CD4-positive, alpha-beta memory T cell (primary cell): ENCODE results near the gene MIEF1. TPM values are rescaled to one million over a fixed set of nuclear protein-coding genes. Genes with fewer than 3 reads are reported as not detected.

Experiments used
- CTCF ChIA-PET: fragments of 350-600 bp; sonication (Branson Sonifier 250); formaldehyde crosslinking; loops from one replicate; lab custom pipeline; 2021; ENCODE audit warnings: inconsistent platforms; ENCODE audit not compliant: partially characterized antibody; lab: Charles Lee
- POLR2A ChIA-PET: fragments of 350-600 bp; sonication (Branson Sonifier 250); formaldehyde crosslinking; loops from one replicate; lab custom pipeline; 2021; ENCODE audit not compliant: partially characterized antibody; lab: Charles Lee
- DNase-seq, 5 donors: peaks; one replicate each; pipeline versions ENCODE4 v3.0.0 to v3.0.0-alpha.2; 2020 to 2022; ENCODE audit warnings: mixed read lengths in 1 of 5
- H3K27ac ChIP-seq: one replicate; pipeline ENCODE4 v1.7.0; 2013; ENCODE audit warnings: low read depth, low read length
- H3K27me3 ChIP-seq: 2 replicates; pipeline ENCODE4 v1.7.0; 2013; ENCODE audit warnings: mild to moderate bottlenecking, low read length, moderate library complexity; ENCODE audit not compliant: insufficient read depth
- H3K36me3 ChIP-seq: 2 replicates; pipeline ENCODE4 v1.7.0; 2013; ENCODE audit warnings: mild to moderate bottlenecking, low read length, moderate library complexity; ENCODE audit not compliant: insufficient read depth
- H3K4me1 ChIP-seq: 2 replicates; pipeline ENCODE4 v1.7.0; 2013; ENCODE audit warnings: mild to moderate bottlenecking, low read length, moderate library complexity; ENCODE audit not compliant: insufficient read depth
- H3K4me3 ChIP-seq, 2 donors: one replicate each; pipeline ENCODE4 v1.7.0; 2013; ENCODE audit warnings: low read length in 2 of 2, mild to moderate bottlenecking in 1 of 2
- H3K9me3 ChIP-seq, 2 donors: one replicate each; pipeline ENCODE4 v1.7.0; 2013; ENCODE audit warnings: low read length in 2 of 2, control low read depth in 1 of 2; ENCODE audit not compliant: control insufficient read depth in 1 of 2
- H3K27ac Mint-ChIP-seq, 7 donors: one replicate each; pipeline ENCODE4 v1.8.0; 2020 to 2021; ENCODE audit warnings: mixed read lengths in 7 of 7, mild to moderate bottlenecking in 6 of 7, inconsistent platforms in 3 of 7, moderate library complexity in 3 of 7
- H3K27me3 Mint-ChIP-seq, 2 donors: one replicate each; pipeline ENCODE4 v1.8.0; 2020 to 2021; ENCODE audit warnings: mixed read lengths in 2 of 2
- H3K36me3 Mint-ChIP-seq, 2 donors: one replicate each; pipeline ENCODE4 v1.8.0; 2020 to 2021; ENCODE audit warnings: mixed read lengths in 2 of 2, inconsistent platforms in 1 of 2, mild to moderate bottlenecking in 1 of 2
- H3K4me1 Mint-ChIP-seq, 4 donors: one replicate each; pipeline ENCODE4 v1.8.0; 2020 to 2021; ENCODE audit warnings: mixed read lengths in 4 of 4, mild to moderate bottlenecking in 1 of 4
- H3K4me3 Mint-ChIP-seq, 8 donors: one replicate each; pipeline ENCODE4 v1.8.0; 2020 to 2021; ENCODE audit warnings: mixed read lengths in 8 of 8, mild to moderate bottlenecking in 7 of 8, moderate library complexity in 6 of 8, inconsistent platforms in 3 of 8
- H3K9me3 Mint-ChIP-seq, 8 donors: one replicate each; pipeline ENCODE4 v1.8.0; 2020 to 2021; ENCODE audit warnings: mixed read lengths in 8 of 8, mild to moderate bottlenecking in 5 of 8, inconsistent platforms in 3 of 8, moderate library complexity in 1 of 8
- intact Hi-C: fragments of 100-400 bp; cut with micrococcal nuclease; formaldehyde crosslinking; loops from one replicate; pipeline ENCODE4 v1.15.1; 2023
- polyA plus RNA-seq, 2 donors: library from polyadenylated mRNA; unstranded; fragments of 300-500 nt; fragmentation: Illumina TruSeq; gene quantifications; one replicate each; pipeline ENCODE4 v1.2.3, GENCODE V29; 2021
- total RNA-seq, 2 experiments: library from RNA; stranded (reverse); gene quantifications; one replicate each; pipeline ENCODE4 v1.2.3, GENCODE V29; 2021

The MIEF1 gene
- total and polyA plus RNA-seq, 4 experiments from 2014 or later: 15.4 to 44.3 (median 34.0) TPM

DNA sequence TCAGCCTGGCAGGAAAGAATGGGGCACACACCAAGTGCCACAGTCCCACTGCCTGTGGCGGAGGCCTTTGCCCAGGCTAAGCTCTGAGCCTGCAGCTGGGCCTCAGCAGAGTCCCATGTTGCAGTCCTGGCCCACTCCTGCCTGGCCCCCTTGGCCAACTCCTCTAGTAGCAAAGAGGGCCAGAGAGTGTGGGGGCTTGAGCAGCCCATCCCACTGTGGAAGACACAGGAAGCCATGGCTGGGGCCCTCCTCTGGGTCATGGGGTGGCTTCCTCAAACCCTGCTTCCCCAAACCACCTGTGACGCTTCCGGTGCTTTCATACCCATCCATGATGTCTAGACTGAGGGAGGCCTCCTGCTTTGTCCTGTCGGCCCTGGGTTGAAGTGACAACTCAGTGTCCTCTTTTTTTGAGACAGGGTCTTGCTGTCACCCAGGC is 24.7 kb downstream of the MIEF1 start:
- Histone ChIP-seq H3K36me3 (peaks cover 43% of the 10 kb centered on the region), H3K27ac (peak overlapping the region; percentile 25), H3K4me1 (peaks cover 93% of the 10 kb centered on the region), H3K4me3 (no peak overlapping the region), H3K9me3 (no peaks in the 10 kb centered on the region), H3K27me3 (no peaks in the 10 kb centered on the region)
- Mint-ChIP-seq H3K4me1 (peaks cover 53 to 96% (median 81%) of the 10 kb centered on the region in 4 donors), H3K36me3 (peaks cover 24 to 71% of the 10 kb centered on the region in 2 donors), H3K27ac (peak overlapping the region; percentile 43 to 100 (median 92)), H3K4me3 (peak overlapping the region in 6 of 8 donors; percentile 8 to 80 (median 48)), H3K27me3 (no peaks in the 10 kb centered on the region), H3K9me3 (no peaks in the 10 kb centered on the region)
- peak in 3 of 5 donors; percentile 30 to 68 (median 35) for DNase-seq
- CTCF ChIA-PET: interaction anchor here (1.0 to 12.4 kb wide), 4 partner anchors 9 to 356 kb away, joined by 3 to 345 read pairs (median 52); no protein-coding TSS in a partner anchor
- POLR2A ChIA-PET: interaction anchor here (0.6 to 14.5 kb wide), 6 partner anchors 24 to 689 kb away, joined by 3 to 165 read pairs (median 22); partner anchors contain the start of genes MIEF1, RPL3 and TAB1
- intact Hi-C loops: loop anchor here (10.0 kb wide), 1 partner anchor 282 kb away; the partner anchor contains the start of gene PDGFB

DNA sequence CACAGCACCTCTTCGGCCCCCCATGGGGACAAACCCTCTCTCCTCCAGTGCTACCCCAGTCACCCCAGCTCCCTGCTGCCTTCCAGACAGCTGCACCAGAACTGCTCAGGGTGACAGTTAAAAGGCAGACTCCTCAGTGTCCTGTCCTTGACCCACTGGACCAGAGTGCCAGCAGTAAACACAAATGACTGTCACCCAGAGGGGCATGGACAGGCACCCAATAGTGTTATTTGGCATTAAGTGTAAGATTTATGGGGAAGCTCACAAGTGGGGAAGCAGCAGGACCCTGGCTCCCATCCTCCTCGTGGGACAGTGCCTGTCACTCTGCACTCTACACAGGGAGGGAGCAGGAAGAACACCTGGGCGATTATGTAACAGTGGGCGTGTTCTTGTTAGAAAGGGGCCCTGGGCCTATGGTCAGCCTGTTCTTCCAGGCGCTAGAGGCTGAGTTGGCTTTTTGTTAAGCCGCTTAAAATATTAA is 25.4 kb downstream of the MIEF1 start:
- intact Hi-C loops: loop anchor here (10.0 kb wide), 1 partner anchor 283 kb away; the partner anchor contains the start of gene PDGFB
- Mint-ChIP-seq H3K4me1 (peaks cover 49 to 94% (median 79%) of the 10 kb centered on the region in 4 donors), H3K36me3 (peaks cover 19 to 68% of the 10 kb centered on the region in 2 donors), H3K4me3 (peak overlapping the region in 6 of 8 donors; percentile 18 to 80 (median 36)), H3K27me3 (no peaks in the 10 kb centered on the region), H3K9me3 (peaks cover 0 to 2% (median 0%) of the 10 kb centered on the region in 8 donors), H3K27ac (peak overlapping the region; percentile 80 to 100 (median 90))
- CTCF ChIA-PET: interaction anchor here (1.3 to 12.4 kb wide), 7 partner anchors 12 to 356 kb away, joined by 3 to 345 read pairs (median 14); no protein-coding TSS in a partner anchor
- POLR2A ChIA-PET: interaction anchor here (1.0 to 14.5 kb wide), 6 partner anchors 5 to 516 kb away, joined by 3 to 165 read pairs (median 36); partner anchors contain the start of genes ATF4 and RPL3
- no peak for DNase-seq
- Histone ChIP-seq H3K36me3 (peaks cover 35% of the 10 kb centered on the region), H3K4me1 (peaks cover 89% of the 10 kb centered on the region), H3K9me3 (no peaks in the 10 kb centered on the region), H3K27ac (peak overlapping the region; percentile 25), H3K27me3 (no peaks in the 10 kb centered on the region), H3K4me3 (no peak overlapping the region)

DNA sequence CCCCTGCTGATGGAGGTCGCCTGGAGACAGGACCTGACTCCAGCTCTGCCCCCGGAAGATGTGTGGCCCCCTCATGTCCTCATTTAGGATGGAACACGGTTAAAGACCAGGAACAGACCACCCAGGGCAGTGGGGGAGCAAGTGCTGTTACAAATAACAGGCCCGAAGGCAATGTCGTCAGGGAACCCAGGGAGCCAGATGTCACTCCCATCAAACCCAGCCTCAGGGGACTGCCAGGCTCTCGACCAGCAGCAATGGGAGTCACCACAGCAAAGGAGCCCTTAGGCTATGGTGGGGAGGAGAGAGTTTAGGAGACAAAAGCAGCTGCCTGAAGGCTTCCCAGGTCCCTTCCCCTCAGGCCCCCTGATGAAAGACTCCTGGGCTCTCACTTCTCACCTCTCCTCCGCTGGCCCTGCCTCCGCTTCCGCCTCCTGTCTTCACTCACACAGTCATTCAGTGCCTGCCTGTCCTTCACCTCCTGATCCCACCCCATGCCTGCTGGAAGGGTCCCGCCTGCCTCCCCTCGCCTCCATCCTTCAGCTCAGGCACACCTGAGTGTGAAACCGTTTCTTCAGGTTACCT is 26.1 kb downstream of the MIEF1 start:
- Mint-ChIP-seq H3K4me1 (peaks cover 48 to 93% (median 73%) of the 10 kb centered on the region in 4 donors), H3K27ac (peak overlapping the region in 6 of 7 donors; percentile 82 to 100 (median 90)), H3K4me3 (peak overlapping the region in 7 of 8 donors; percentile 2 to 81 (median 62)), H3K27me3 (no peaks in the 10 kb centered on the region), H3K36me3 (peaks cover 15 to 66% of the 10 kb centered on the region in 2 donors), H3K9me3 (peaks cover 0 to 2% (median 0%) of the 10 kb centered on the region in 8 donors)
- Histone ChIP-seq H3K27ac (peak overlapping the region; percentile 25), H3K9me3 (no peaks in the 10 kb centered on the region), H3K36me3 (peaks cover 29% of the 10 kb centered on the region), H3K4me1 (peaks cover 83% of the 10 kb centered on the region), H3K4me3 (no peak overlapping the region), H3K27me3 (no peaks in the 10 kb centered on the region)
- intact Hi-C loops: loop anchor here (2.0 to 10.0 kb wide), 2 partner anchors 283 to 357 kb away; partner anchors contain the start of gene PDGFB
- ChIA-PET POLR2A (interaction anchor here (0.9 to 14.5 kb wide), 17 partner anchors 6 to 819 kb away, joined by 3 to 165 read pairs (median 7); partner anchors contain the start of genes ATF4, MIEF1, RPL3 and TAB1), CTCF (interaction anchor here (0.7 to 12.4 kb wide), 20 partner anchors 8 to 516 kb away, joined by 3 to 345 read pairs (median 7); partner anchors contain the start of genes ATF4, MIEF1 and TAB1)
- DNase-seq: no peak

DNA sequence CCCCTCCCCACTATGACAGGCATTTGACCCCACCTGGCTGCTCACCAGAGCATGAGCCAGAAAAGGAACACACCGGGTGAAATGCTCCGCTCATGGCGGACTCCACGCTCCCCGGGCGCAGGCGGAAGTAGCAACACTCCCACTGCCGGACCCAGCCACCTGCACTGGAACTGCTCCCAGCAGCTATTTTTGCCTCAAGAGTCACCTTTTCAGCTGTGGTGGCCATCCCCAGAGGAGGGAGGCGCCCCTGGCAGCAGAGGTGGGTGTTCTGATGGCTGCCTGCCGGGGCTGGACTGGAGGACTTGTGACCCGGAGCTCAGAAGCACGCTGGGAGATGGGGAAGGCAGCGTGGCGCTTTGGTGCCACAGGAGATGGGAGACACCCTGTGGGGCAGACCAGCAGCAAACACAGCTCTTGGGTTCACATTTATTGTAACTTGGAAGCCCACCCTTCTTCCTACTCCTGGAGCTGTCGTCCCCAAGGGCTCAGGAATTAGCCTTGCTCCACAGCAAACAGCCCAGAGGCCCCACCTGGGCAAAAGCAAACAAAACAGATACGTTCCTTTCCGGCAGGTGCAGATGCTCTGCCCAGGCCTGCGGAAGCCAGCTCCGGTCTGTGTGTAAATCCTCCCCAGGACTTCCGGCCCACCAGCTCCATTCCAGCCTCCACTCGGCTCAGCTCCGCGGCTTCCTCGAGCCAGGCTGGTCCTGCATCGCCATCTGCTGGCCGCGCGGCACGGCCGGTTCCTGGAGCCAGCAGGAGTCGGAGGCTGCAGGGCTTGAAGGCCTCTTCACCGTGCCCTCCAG is 26.8 kb downstream of the MIEF1 start:
- H3K36me3 Mint-ChIP-seq: peaks cover 15 to 62% of the 10 kb centered on the region in 2 donors

DNA sequence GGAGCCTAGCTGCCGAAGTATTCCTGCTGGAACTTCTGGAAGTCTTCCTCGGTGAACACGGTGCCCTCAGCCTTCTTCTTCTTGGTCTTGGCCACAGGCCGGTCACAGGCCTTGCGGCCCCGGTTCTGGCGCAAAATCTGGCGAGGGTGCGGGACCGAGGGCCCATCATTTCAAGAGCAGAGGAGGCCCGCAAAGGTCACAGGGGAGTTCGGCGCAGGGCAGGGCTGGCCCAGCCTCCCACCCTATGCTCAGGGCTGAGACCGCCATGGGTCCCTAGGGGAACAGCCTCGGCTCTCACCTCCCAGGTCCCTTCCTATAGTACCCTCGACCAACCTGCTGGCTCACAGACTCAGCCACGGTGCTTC is 27.4 kb downstream of the MIEF1 start:
- no peaks in the 10 kb centered on the region for H3K27me3 ChIP-seq
- ChIA-PET CTCF (interaction anchor here (0.8 to 12.4 kb wide), 25 partner anchors 9 to 515 kb away, joined by 3 to 345 read pairs (median 7); partner anchors contain the start of genes ATF4, MIEF1, RPL3 and TAB1), POLR2A (interaction anchor here (0.7 to 14.5 kb wide), 22 partner anchors 7 to 514 kb away, joined by 3 to 165 read pairs (median 5); partner anchors contain the start of genes ATF4, MIEF1, RPL3 and TAB1)
- H3K27me3 Mint-ChIP-seq: no peaks in the 10 kb centered on the region
- peak overlapping the region; percentile 47 to 81 (median 67) for H3K4me3 Mint-ChIP-seq
- peaks cover 14 to 57% of the 10 kb centered on the region in 2 donors for H3K36me3 Mint-ChIP-seq
- no peaks in the 10 kb centered on the region for H3K9me3 ChIP-seq
- peaks cover 21% of the 10 kb centered on the region for H3K36me3 ChIP-seq
- H3K4me1 Mint-ChIP-seq: peaks cover 46 to 88% (median 72%) of the 10 kb centered on the region in 4 donors
- no peak overlapping the region for H3K4me3 ChIP-seq
- peak overlapping the region in 5 of 7 donors; percentile 90 to 100 (median 90) for H3K27ac Mint-ChIP-seq
- DNase-seq: no peak
- intact Hi-C loops: loop anchor here (1.0 to 10.0 kb wide), 5 partner anchors 34 to 359 kb away; partner anchors contain the start of genes PDGFB and TAB1
- H3K4me1 ChIP-seq: peaks cover 78% of the 10 kb centered on the region
- H3K27ac ChIP-seq: peak overlapping the region; percentile 29
- peaks cover 0 to 2% (median 0%) of the 10 kb centered on the region in 8 donors for H3K9me3 Mint-ChIP-seq

More for the DNA sequence above, 26.8 kb downstream of the MIEF1 start:
- Mint-ChIP-seq H3K4me1 (peaks cover 45 to 91% (median 71%) of the 10 kb centered on the region in 4 donors), H3K27ac (peak overlapping the region; percentile 80 to 100 (median 90)), H3K4me3 (peak overlapping the region; percentile 48 to 81 (median 66)), H3K27me3 (no peaks in the 10 kb centered on the region), H3K9me3 (peaks cover 0 to 2% (median 0%) of the 10 kb centered on the region in 8 donors)
- H3K9me3 ChIP-seq: no peaks in the 10 kb centered on the region
- peaks cover 82% of the 10 kb centered on the region for H3K4me1 ChIP-seq
- no peaks in the 10 kb centered on the region for H3K27me3 ChIP-seq
- intact Hi-C loops: loop anchor here (1.0 to 10.0 kb wide), 5 partner anchors 34 to 358 kb away; partner anchors contain the start of genes PDGFB and TAB1
- POLR2A ChIA-PET: interaction anchor here (0.5 to 14.5 kb wide), 25 partner anchors 7 to 819 kb away, joined by 3 to 165 read pairs (median 5); partner anchors contain the start of genes ATF4, MIEF1, RPL3 and TAB1
- H3K4me3 ChIP-seq: peak overlapping the region in 1 of 2 donors; percentile 17
- peak overlapping the region; percentile 29 for H3K27ac ChIP-seq
- peaks cover 26% of the 10 kb centered on the region for H3K36me3 ChIP-seq
- DNase-seq: peak; percentile 91 to 93 (median 92)
- CTCF ChIA-PET: interaction anchor here (0.6 to 12.4 kb wide), 28 partner anchors 8 to 515 kb away, joined by 3 to 345 read pairs (median 6); partner anchors contain the start of genes ATF4, MIEF1, RPL3 and TAB1

DNA sequence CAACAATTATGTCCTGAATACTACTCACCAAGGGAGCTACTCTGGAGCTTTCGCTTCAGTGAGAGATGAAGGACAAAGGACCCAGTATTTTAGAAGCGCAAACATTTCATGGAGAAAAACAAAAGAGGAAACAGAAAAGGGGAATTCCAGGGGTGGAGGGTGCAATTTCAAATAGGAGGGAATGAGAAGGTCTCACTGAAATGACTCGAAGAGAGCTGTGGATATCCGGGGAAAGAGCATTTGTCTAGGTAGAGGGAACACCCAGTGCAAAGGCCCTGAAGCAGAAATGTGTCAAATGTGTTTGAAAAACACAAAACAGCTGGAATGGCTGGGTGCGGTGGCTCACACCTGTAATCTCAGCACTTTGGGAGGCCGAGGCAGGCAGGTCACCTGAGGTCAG is 28.0 kb downstream of the MIEF1 start:
- H3K9me3 ChIP-seq: no peaks in the 10 kb centered on the region
- no peaks in the 10 kb centered on the region for H3K27me3 ChIP-seq
- Mint-ChIP-seq H3K36me3 (peaks cover 10 to 50% of the 10 kb centered on the region in 2 donors), H3K4me1 (peaks cover 43 to 81% (median 68%) of the 10 kb centered on the region in 4 donors), H3K27me3 (no peaks in the 10 kb centered on the region), H3K4me3 (peak overlapping the region; percentile 15 to 64 (median 41)), H3K9me3 (peaks cover 0 to 2% (median 0%) of the 10 kb centered on the region in 8 donors), H3K27ac (peak overlapping the region in 6 of 7 donors; percentile 32 to 100 (median 90))
- ChIA-PET CTCF (interaction anchor here (1.1 to 12.4 kb wide), 11 partner anchors 10 to 514 kb away, joined by 4 to 345 read pairs (median 18); partner anchors contain the start of genes ATF4 and TAB1), POLR2A (interaction anchor here (0.9 to 14.5 kb wide), 13 partner anchors 8 to 514 kb away, joined by 3 to 165 read pairs (median 9); partner anchors contain the start of genes ATF4, CBX7, MIEF1 and RPL3)
- H3K4me1 ChIP-seq: peaks cover 74% of the 10 kb centered on the region
- intact Hi-C loops: no loop called here
- H3K4me3 ChIP-seq: no peak overlapping the region
- peaks cover 20% of the 10 kb centered on the region for H3K36me3 ChIP-seq
- H3K27ac ChIP-seq: peak overlapping the region; percentile 29
- no peak for DNase-seq
